Naive thymus-derived CD4-positive, alpha-beta T cell (primary cell): ENCODE data around the gene VASP. TPM values are rescaled to one million over a fixed set of nuclear protein-coding genes. Genes with fewer than 3 reads are reported as not detected.

ENCODE experiments used
- ATAC-seq: fragments of 150-1000 bp; cut with Tn5 transposase; 2 replicates; pipeline ENCODE4 v1.10.0; 2021; ENCODE audit warnings: mild to moderate bottlenecking, moderate library complexity
- CTCF ChIA-PET: fragments of 350-600 bp; sonication (Branson Sonifier 250); formaldehyde crosslinking; loops from one replicate; lab custom pipeline; 2021; ENCODE audit warnings: antibody characterized with exemption; lab: Charles Lee
- POLR2A ChIA-PET: fragments of 350-600 bp; sonication (Branson Sonifier 250); formaldehyde crosslinking; loops from one replicate; lab custom pipeline; 2021; ENCODE audit warnings: antibody characterized with exemption, inconsistent platforms; lab: Charles Lee
- DNase-seq, 9 donors: peaks; one replicate each; pipeline versions ENCODE4 v3.0.0 to v3.0.0-alpha.2; 2020 to 2022; ENCODE audit warnings: mixed read lengths in 1 of 9
- H3K27ac ChIP-seq: one replicate; pipeline ENCODE4 v1.7.0; 2013; ENCODE audit warnings: mild to moderate bottlenecking, low read depth, low read length, moderate library complexity
- H3K27me3 ChIP-seq, 2 donors: one replicate each; pipeline ENCODE4 v1.7.0; 2013; ENCODE audit warnings: low read length in 2 of 2, mild to moderate bottlenecking in 2 of 2, moderate library complexity in 2 of 2; ENCODE audit not compliant: control insufficient read depth in 2 of 2, insufficient read depth in 2 of 2
- H3K36me3 ChIP-seq, 3 experiments: 1 replicate in 2 of 3; 2 replicates in 1 of 3; pipeline ENCODE4 v1.7.0; 2013; ENCODE audit warnings: low read length in 3 of 3, mild to moderate bottlenecking in 3 of 3, moderate library complexity in 1 of 3; ENCODE audit not compliant: insufficient read depth in 3 of 3, control insufficient read depth in 2 of 3
- H3K4me1 ChIP-seq, 2 donors: one replicate each; pipeline ENCODE4 v1.7.0; 2013; ENCODE audit warnings: low read length in 2 of 2, mild to moderate bottlenecking in 2 of 2, moderate library complexity in 1 of 2; ENCODE audit not compliant: control insufficient read depth in 2 of 2, insufficient read depth in 2 of 2
- H3K4me3 ChIP-seq: 2 replicates; pipeline ENCODE4 v1.7.0; 2013; ENCODE audit warnings: mild to moderate bottlenecking, low read length
- H3K9me3 ChIP-seq, 3 experiments: 1 replicate in 2 of 3; 2 replicates in 1 of 3; pipeline ENCODE4 v1.7.0; 2013; ENCODE audit warnings: low read length in 3 of 3; ENCODE audit not compliant: control insufficient read depth in 2 of 3
- H3K27ac Mint-ChIP-seq, 9 donors: one replicate each; pipeline ENCODE4 v1.8.0; 2020 to 2022; ENCODE audit warnings: mixed read lengths in 9 of 9, mild to moderate bottlenecking in 8 of 9, moderate library complexity in 5 of 9, inconsistent platforms in 2 of 9
- H3K27me3 Mint-ChIP-seq, 5 donors: one replicate each; pipeline ENCODE4 v1.8.0; 2021 to 2022; ENCODE audit warnings: mixed read lengths in 5 of 5, mild to moderate bottlenecking in 1 of 5
- H3K36me3 Mint-ChIP-seq, 5 donors: one replicate each; pipeline ENCODE4 v1.8.0; 2020 to 2022; ENCODE audit warnings: mixed read lengths in 5 of 5, mild to moderate bottlenecking in 3 of 5, inconsistent platforms in 1 of 5
- H3K4me1 Mint-ChIP-seq, 7 donors: one replicate each; pipeline ENCODE4 v1.8.0; 2020 to 2022; ENCODE audit warnings: mixed read lengths in 7 of 7, mild to moderate bottlenecking in 3 of 7, inconsistent platforms in 1 of 7
- H3K4me3 Mint-ChIP-seq, 10 donors: one replicate each; pipeline ENCODE4 v1.8.0; 2020 to 2022; ENCODE audit warnings: mild to moderate bottlenecking in 10 of 10, mixed read lengths in 10 of 10, moderate library complexity in 6 of 10, inconsistent platforms in 2 of 10
- H3K9me3 Mint-ChIP-seq, 11 donors: one replicate each; pipeline ENCODE4 v1.8.0; 2020 to 2022; ENCODE audit warnings: mixed read lengths in 11 of 11, mild to moderate bottlenecking in 4 of 11, inconsistent platforms in 1 of 11, moderate library complexity in 1 of 11
- intact Hi-C, 2 donors: fragments of 100-400 bp; cut with micrococcal nuclease; formaldehyde crosslinking; loops; one replicate each; pipeline ENCODE4 v1.15.1; 2023
- polyA plus RNA-seq, 2 donors: library from polyadenylated mRNA; unstranded; fragments of 300-500 nt; fragmentation: Illumina TruSeq; gene quantifications; one replicate each; pipeline ENCODE4 v1.2.3, GENCODE V29; 2021
- total RNA-seq, 6 experiments: library from RNA in 5 of 6; stranded (reverse) in 5 of 6; gene quantifications; 1 replicate in 5 of 6; 2 replicates in 1 of 6; pipeline ENCODE4 v1.2.3 and lab custom pipeline; 2021 to 2026

Gene VASP
- total and polyA plus RNA-seq, 7 experiments from 2014 or later = 27.0 to 206 (median 74.2) TPM

GRCh38 chr19:45484273-45484945 lies 22.9 kb upstream of the VASP start:
- H3K4me1 ChIP-seq = peaks cover 0 to 4% of the 10 kb centered on the region in 2 donors
- H3K27me3 ChIP-seq = no peaks in the 10 kb centered on the region
- H3K36me3 Mint-ChIP-seq = no peaks in the 10 kb centered on the region
- intact Hi-C loops = loop anchor here (2.0 kb wide), 3 partner anchors 16 to 246 kb away; partner anchors contain the start of genes FBXO46 (in 1 of the 2) and VASP (in 1 of the 2)
- peaks cover 0 to 6% (median 0%) of the 10 kb centered on the region in 11 donors for H3K9me3 Mint-ChIP-seq
- H3K27me3 Mint-ChIP-seq = peaks cover 0 to 7% (median 0%) of the 10 kb centered on the region in 5 donors
- H3K4me3 ChIP-seq = no peak overlapping the region
- no peaks in the 10 kb centered on the region for H3K9me3 ChIP-seq
- ChIA-PET CTCF (interaction anchor here (0.6 to 3.5 kb wide), 11 partner anchors 11 to 233 kb away, joined by 3 to 47 read pairs (median 5); partner anchors contain the start of gene OPA3), POLR2A (interaction anchor here (1.5 kb wide), 1 partner anchor 45 kb away, joined by 11 read pairs; no protein-coding TSS in a partner anchor)
- peaks cover 0 to 17% (median 7%) of the 10 kb centered on the region in 7 donors for H3K4me1 Mint-ChIP-seq
- ATAC-seq (no peak), DNase-seq (no peak)
- peak overlapping the region in 4 of 10 donors; percentile 10 to 96 (median 42) for H3K4me3 Mint-ChIP-seq
- no peak overlapping the region for H3K27ac ChIP-seq
- peak overlapping the region in 5 of 9 donors; percentile 24 to 88 (median 51) for H3K27ac Mint-ChIP-seq
- no peaks in the 10 kb centered on the region for H3K36me3 ChIP-seq

GRCh38 chr19:45485305-45486077 lies 21.8 kb upstream of the VASP start:
- Mint-ChIP-seq H3K36me3 (no peaks in the 10 kb centered on the region), H3K4me3 (peak overlapping the region; percentile 83 to 96 (median 90)), H3K4me1 (peaks cover 0 to 13% (median 5%) of the 10 kb centered on the region in 7 donors), H3K27me3 (peaks cover 0 to 7% (median 0%) of the 10 kb centered on the region in 5 donors), H3K9me3 (peaks cover 0 to 2% (median 0%) of the 10 kb centered on the region in 11 donors), H3K27ac (peak overlapping the region in 8 of 9 donors; percentile 34 to 88 (median 82))
- no peaks in the 10 kb centered on the region for H3K27me3 ChIP-seq
- no peaks in the 10 kb centered on the region for H3K9me3 ChIP-seq
- H3K4me3 ChIP-seq = peak overlapping the region; percentile 85
- H3K4me1 ChIP-seq = peaks cover 0 to 4% of the 10 kb centered on the region in 2 donors
- peak overlapping the region; percentile 60 for H3K27ac ChIP-seq
- DNase-seq (peak; percentile 91 to 98 (median 95)), ATAC-seq (peak; percentile 99)
- H3K36me3 ChIP-seq = no peaks in the 10 kb centered on the region
- ChIA-PET POLR2A (interaction anchor here (0.6 to 1.5 kb wide), 6 partner anchors 11 to 72 kb away, joined by 3 to 11 read pairs (median 4); no protein-coding TSS in a partner anchor), CTCF (interaction anchor here (0.5 to 3.5 kb wide), 21 partner anchors 9 to 1808 kb away, joined by 3 to 47 read pairs (median 4); partner anchors contain the start of gene OPA3)
- intact Hi-C loops = loop anchor here (1.0 to 2.0 kb wide), 15 partner anchors 12 to 307 kb away; partner anchors contain the start of genes OPA3 (in 2 of the 2), PPP1R13L (in 2 of the 2), RTN2 (in 2 of the 2) and BLOC1S3 (in 1 of the 2)

- H3K4me3 Mint-ChIP-seq = peak overlapping the region in 1 of 10 donors; percentile 41
- ChIA-PET CTCF (interaction anchor here (0.9 to 2.2 kb wide), 2 partner anchors 49 to 153 kb away, joined by 3 to 13 read pairs; no protein-coding TSS in a partner anchor), POLR2A (interaction anchor here (1.0 kb wide), 1 partner anchor 10 kb away, joined by 3 read pairs; no protein-coding TSS in a partner anchor)
- peaks cover 8 to 16% (median 12%) of the 10 kb centered on the region in 5 donors for H3K27me3 Mint-ChIP-seq
- H3K4me1 ChIP-seq = peaks cover 4% of the 10 kb centered on the region in 2 donors
- H3K36me3 ChIP-seq = no peaks in the 10 kb centered on the region
- H3K27me3 ChIP-seq = no peaks in the 10 kb centered on the region
- peaks cover 0 to 23% (median 12%) of the 10 kb centered on the region in 7 donors for H3K4me1 Mint-ChIP-seq
- intact Hi-C loops = no loop called here
- no peaks in the 10 kb centered on the region for H3K9me3 ChIP-seq
- H3K36me3 Mint-ChIP-seq = no peaks in the 10 kb centered on the region
- DNase-seq = no peak
- H3K4me3 ChIP-seq = no peak overlapping the region
- H3K27ac Mint-ChIP-seq = peak overlapping the region in 2 of 9 donors; percentile 50 to 59
- H3K27ac ChIP-seq = no peak overlapping the region
- no peak for ATAC-seq
- H3K9me3 Mint-ChIP-seq = peaks cover 0 to 4% (median 0%) of the 10 kb centered on the region in 11 donors
Observed at GRCh38 chr19:45488708-45489107, 18.6 kb upstream of the VASP start.

- intact Hi-C loops = no loop called here
- CTCF ChIA-PET = interaction anchor here (0.7 to 2.2 kb wide), 2 partner anchors 50 to 82 kb away, joined by 4 to 13 read pairs; no protein-coding TSS in a partner anchor
- Histone ChIP-seq H3K36me3 (no peaks in the 10 kb centered on the region), H3K9me3 (no peaks in the 10 kb centered on the region), H3K4me1 (peaks cover 4% of the 10 kb centered on the region in 2 donors), H3K27ac (no peak overlapping the region), H3K27me3 (no peaks in the 10 kb centered on the region), H3K4me3 (no peak overlapping the region)
- H3K36me3 Mint-ChIP-seq = no peaks in the 10 kb centered on the region
- no peak for DNase-seq
- H3K4me3 Mint-ChIP-seq = peak overlapping the region in 1 of 10 donors; percentile 41
- H3K4me1 Mint-ChIP-seq = peaks cover 0 to 21% (median 13%) of the 10 kb centered on the region in 7 donors
- peaks cover 8 to 16% (median 12%) of the 10 kb centered on the region in 5 donors for H3K27me3 Mint-ChIP-seq
- no peak for ATAC-seq
- H3K9me3 Mint-ChIP-seq = peaks cover 0 to 4% (median 0%) of the 10 kb centered on the region in 11 donors
- H3K27ac Mint-ChIP-seq = no peak overlapping the region
- POLR2A ChIA-PET = interaction anchor here (0.7 kb wide), 1 partner anchor 14 kb away, joined by 3 read pairs; no protein-coding TSS in a partner anchor
Observed at GRCh38 chr19:45489216-45489855, 17.9 kb upstream of the VASP start.

GRCh38 chr19:45492137-45492626 lies 15.1 kb upstream of the VASP start:
- ChIA-PET CTCF (no interaction called here), POLR2A (no interaction called here)

More at GRCh38 chr19:45492137-45492626, 15.1 kb upstream of the VASP start:
- peaks cover 9 to 17% of the 10 kb centered on the region in 2 donors for H3K4me1 ChIP-seq
- H3K27ac Mint-ChIP-seq = peak overlapping the region in 1 of 9 donors; percentile 9
- H3K4me3 Mint-ChIP-seq = peak overlapping the region in 2 of 10 donors; percentile 61 to 76
- H3K36me3 Mint-ChIP-seq = no peaks in the 10 kb centered on the region
- ATAC-seq (no peak), DNase-seq (no peak)
- no peaks in the 10 kb centered on the region for H3K36me3 ChIP-seq
- intact Hi-C loops = loop anchor here in 1 of 2 donors (2.0 kb wide), 1 partner anchor 15 kb away; the partner anchor contains the start of gene VASP
- H3K4me3 ChIP-seq = no peak overlapping the region
- H3K27ac ChIP-seq = no peak overlapping the region
- no peaks in the 10 kb centered on the region for H3K9me3 ChIP-seq
- peaks cover 0 to 1% (median 0%) of the 10 kb centered on the region in 11 donors for H3K9me3 Mint-ChIP-seq
- peaks cover 12 to 27% (median 22%) of the 10 kb centered on the region in 7 donors for H3K4me1 Mint-ChIP-seq
- H3K27me3 ChIP-seq = no peaks in the 10 kb centered on the region
- peaks cover 12 to 22% (median 18%) of the 10 kb centered on the region in 5 donors for H3K27me3 Mint-ChIP-seq
